ENCODE data around the gene ETS1.

The ETS1 gene

DNA sequence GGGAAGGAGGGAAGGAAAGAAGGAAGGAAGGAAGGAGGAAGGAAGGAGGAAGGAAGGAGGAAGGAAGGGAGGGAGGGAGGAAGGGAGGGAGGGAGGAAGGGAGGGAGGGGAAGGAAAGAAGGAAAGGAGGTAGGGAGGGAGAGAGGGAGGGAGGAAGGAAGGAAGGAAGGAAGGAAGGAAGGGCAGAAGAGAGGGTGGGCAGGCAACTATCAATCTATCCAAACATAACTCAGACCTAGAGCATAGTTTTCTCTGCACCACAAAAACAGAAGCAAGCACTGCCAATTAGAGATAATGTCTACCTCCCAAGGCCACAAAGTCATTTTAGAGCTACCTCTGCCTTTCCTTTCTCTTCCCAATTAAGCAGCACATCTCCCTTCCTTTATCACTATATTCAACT lies 109.1 kb downstream of the ETS1 start:
- DNase-seq: no peak

- DNase-seq: no peak
Observed at GRCh38 chr11:128477811-128478210, 109.5 kb downstream of the ETS1 start.

DNA sequence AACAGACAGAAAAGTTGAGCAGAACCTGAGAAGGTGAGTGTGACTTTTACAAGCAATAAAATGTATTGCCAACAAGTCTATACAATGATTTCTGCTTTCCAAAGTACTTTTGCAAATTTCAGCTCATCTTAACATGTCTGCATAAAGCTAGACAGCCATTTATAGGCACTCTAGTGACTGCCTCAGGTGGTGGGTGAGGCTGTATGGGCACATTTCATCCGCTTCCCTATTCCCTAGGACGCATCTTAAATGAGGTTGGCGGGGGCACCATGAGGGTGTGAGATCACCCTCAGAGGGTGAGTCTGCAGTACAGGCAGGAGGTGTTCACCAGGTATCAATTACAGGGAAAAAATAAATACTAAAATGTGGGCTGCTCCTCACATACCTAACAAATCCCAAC lies 110.1 kb downstream of the ETS1 start:
- no peak for DNase-seq

DNA sequence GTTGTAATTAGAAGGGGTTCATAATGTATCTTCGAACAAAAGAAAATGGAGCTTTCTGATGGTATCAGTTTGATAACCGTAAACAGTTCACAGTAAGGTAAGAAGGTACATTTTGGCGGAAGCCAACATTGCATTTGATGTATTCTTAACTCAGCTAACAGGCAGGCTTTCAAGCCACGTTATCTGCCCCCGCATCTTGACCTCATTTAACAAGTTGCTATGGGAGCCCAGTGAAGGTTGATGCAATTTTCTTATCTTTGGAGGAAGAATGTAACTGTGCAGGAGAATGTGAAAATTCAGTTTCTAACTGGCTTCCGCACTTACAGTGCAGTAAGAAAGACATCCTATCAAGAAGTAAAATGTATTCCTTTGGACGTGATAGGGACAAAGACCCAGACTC lies 110.6 kb downstream of the ETS1 start:
- peak; percentile 70 for DNase-seq

- DNase-seq: no peak
Observed at GRCh38 chr11:128476049-128476448, 111.3 kb downstream of the ETS1 start.

GRCh38 chr11:128474036-128474874 lies 113.1 kb downstream of the ETS1 start:
- no peak for DNase-seq

DNA sequence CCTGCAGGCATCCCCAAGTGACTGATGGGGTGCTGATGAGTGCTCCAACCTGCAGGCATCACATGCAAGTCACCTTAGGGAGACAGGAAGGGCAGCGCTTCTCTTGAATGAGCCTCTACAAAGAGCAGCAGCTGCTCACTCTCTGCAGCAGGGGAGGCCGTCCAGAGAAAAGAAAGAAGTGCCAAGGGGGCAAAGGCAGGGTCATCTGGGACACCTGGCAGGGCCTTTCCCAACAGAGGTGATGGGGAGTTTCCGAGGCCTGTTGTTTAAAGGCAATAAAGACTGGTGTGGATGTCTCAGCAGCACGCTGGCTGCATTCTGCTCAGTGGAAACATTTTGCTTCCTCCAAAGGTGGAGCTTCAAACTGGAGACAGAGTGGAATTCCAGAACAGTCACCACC lies 113.7 kb downstream of the ETS1 start:
- DNase-seq: no peak

DNA sequence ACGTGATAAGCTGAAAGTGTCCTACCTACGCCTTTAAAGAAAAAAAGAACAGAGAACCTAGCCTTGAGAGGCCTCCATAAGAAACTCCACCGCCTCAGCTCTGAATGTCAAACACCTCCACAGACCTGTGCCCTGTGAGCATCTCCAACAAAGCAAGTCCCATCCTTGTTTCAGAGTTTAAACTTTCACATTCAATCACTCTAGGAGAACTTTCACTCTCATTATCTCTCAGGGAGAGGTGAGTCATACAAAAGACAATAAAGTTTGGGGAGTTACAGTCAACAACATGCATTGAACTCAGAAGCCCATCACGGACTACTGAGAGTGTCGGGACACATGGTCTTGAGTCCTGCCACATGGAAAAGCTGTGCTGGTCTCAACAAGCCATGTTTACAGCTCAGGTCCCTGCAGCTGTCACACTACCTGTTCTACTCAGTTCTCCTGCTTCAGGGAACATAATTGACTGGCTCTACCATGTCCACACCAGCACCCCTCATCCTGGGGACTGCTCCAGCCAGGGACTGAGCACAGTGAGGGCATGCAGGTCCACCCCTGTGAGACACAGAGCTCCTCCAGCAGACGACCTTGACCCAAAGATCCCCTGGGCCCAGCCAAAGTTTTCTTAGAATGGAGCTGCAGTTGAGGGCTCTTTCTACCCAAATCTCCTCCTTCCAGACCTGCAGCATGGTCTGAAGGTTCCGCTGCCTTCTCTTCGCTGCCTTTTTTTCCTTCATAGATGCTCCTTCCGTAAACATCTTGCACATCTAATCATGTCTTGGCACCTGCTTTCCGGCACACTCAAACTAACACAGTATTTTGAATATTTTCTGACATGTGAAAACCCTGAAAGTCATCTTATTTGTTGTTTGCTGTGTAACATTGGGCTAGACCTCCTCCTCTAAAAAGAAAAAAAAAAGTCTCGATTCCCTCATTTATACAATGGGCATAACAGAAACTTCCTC lies 114.9 kb downstream of the ETS1 start:
- DNase-seq: no peak

DNA sequence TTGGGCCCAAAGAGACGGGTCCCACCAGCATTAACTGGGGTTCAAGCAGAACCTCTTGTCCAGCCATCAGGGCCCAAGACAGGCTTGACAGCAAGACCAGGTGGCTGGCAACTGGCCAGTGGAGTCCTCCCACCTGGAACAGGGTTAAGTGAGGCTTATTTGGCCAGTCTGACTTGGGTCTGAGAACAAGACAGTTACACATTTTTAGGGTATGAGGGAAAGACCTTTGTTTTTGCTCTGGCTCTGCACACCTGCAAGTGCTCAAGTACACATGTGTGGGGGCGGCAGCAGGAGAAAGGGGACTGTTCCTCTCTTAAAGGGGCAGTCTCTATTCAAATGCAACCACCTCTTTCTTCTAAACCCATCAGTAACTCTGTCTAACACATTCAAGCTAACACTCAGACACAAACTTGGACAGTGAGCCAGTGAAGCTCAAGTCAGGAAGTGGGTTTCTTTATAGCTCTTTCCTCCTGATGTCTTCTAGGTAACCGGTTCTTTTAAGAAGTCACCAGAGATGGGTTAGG lies 116.2 kb downstream of the ETS1 start:
- DNase-seq: no peak

DNA sequence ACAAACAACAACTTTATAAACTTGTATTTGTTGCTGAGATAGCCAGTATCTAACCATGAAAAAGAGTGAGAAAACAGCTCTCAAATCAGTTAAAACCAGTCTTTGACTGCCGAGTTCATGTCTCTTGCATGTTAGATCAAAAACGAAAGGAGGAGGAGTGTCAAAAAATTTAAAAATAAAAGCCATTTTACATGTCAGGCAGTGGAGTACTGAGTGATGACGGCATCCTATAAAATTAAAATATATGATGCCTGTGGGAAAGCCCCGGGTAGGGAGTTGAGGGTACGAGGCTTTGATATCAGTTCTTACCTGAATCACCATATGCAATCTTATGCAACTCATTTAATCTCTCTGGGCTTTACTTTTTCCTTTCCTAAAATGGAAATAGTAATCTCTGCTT lies 117.3 kb downstream of the ETS1 start:
- no peak for DNase-seq

- DNase-seq: no peak
Observed at GRCh38 chr11:128469220-128469619, 118.1 kb downstream of the ETS1 start.

DNA sequence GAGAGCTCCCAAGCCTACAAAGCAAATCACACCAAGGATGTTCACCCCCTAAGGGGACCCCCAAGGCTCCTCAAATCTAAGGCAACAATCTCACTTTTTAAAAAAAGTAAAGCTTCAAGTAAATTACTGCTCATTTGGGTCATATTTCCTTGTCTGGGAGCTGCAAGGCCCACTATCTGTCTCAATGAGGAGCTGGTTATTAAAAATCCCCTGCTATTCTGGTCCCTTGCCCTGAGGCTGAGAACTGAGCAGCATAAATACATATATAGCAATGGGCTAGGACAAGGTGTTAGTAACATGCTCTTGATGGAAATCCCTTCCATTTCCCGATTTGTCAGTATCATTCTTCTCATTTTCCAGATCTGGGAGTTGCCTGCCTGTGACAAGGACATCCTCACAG lies 119.2 kb downstream of the ETS1 start:
- no peak for DNase-seq

- no peak for DNase-seq
Observed at GRCh38 chr11:128467610-128468041, 119.7 kb downstream of the ETS1 start.

GRCh38 chr11:128467041-128467440 lies 120.3 kb downstream of the ETS1 start:
- no peak for DNase-seq

DNA sequence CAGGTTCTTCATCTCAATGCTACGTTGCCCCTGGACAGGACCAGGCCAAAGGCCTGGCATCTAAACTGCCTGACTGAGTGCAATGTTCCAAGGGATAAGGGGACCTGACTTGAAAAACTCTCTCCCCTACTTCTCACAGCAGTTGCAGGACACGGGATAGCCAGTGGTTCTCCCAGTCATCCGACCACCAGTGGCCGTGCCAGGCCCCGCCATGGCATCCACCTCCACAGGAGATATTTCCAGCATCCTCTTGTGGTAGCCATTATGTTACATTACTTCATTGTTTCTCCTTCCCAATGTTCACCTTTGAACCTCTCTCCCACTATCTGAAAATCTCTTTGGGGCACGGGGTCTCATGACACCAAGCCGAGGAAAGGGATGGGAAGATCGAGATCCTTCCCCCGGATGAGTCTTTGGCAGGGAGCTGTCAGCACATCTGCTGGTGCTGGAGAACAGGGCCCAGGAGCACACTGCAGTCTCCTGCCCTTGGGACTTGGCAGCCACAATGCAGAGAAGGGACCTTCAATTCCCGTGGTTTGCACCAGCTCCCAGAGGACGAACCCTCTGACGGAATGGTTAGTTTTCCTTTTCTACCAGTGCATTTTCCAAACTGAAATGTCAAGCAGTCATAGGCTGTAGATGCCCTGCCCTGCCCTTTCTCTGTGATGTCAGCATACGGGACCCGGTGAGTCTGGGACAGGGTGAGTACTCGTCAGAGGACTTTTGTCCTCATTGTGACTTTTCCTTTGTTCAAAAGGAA lies 121.2 kb downstream of the ETS1 start:
- DNase-seq: no peak

- DNase-seq: no peak
Observed at GRCh38 chr11:128465531-128465930, 121.8 kb downstream of the ETS1 start.

DNA sequence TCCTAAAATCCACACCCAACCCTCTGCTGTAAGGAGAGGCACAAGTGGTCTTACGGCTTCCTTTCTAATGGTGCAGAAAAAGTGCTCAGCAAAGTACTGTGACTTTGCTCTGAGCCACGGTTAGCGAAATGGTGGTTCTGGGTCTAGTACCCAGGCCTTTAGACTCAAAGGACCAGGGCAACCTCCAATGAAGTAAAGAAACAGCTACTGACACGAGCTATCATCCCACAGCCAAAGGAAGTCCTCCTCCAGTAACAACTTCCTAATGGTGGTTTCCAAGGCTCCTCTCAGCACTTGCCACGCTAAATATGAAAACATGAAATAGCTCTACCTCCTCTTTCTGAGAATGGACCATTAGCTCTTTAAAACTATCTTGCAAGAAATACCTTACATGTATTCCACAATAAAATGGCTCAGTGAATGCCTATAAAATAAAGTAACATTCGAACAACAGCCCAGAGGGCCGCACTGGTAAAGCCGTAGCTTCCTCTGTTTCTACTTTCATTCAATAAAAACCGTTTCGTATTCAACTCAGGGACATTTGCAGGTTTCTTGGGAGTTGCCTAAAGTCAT lies 122.4 kb downstream of the ETS1 start:
- DNase-seq: no peak

DNA sequence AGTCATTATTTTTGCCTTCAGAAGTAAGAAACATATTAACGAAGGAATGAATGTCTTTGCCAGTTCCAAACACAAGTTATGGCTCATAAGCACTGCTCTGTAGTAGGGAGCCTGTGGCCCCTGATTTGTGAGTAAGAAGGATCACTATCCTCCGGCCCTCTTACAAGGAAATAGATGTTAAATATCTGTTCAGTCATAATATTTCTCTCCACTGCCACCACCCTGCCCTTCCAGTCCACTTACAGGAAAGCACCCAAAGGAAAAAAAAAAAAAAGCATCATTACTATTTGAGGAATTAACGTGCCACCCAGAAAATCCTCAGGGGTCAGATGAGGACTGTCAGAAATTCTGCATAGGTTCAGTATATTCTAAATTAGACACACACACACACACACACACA lies 123.4 kb downstream of the ETS1 start:
- DNase-seq: no peak

GRCh38 chr11:128463371-128463829 lies 124.0 kb downstream of the ETS1 start:
- no peak for DNase-seq

DNA sequence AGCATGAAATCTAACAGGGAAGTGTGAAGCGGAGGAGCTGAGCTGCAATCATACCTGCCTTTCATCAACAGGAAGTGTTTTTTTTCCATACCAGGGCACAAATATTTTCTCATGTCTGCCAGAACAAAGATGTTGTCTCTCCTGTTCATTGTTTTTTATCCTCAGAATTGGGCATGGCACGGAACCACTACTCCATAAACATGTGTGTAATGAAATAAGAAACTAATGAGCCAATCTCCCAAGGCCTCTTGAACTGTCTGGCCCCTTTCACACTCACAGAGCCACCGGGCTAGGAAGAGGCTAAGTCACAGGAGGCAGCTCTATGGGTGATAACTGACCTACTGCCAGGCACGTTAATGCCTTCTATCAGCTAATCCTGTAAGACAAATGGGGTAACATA lies 124.4 kb downstream of the ETS1 start:
- no peak for DNase-seq

DNA sequence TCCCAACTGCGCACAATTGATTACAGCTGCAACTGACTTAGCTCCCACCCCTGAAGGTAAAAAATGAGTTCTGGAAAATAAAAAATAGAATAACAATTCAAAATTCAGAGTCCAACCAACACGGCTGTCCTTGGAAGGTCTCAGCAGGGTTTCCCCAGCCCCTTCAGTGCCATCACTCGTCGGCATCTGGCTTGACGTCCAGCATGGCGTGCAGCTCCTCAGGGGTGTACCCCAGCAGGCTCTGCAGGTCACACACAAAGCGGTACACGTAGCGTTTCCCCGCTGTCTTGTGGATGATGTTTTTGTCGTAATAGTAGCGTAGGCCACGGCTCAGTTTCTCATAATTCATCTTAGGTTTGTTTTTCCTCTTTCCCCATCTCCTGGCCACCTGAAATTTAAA lies 125.2 kb downstream of the ETS1 start:
- DNase-seq: no peak

- no peak for DNase-seq
Observed at GRCh38 chr11:128458321-128458720, 129.0 kb downstream of the ETS1 start.

All from activated CD4-positive, alpha-beta T cell treated with anti-CD3 and anti-CD28 coated beads, Interleukin-2, amount 50 U/mL, for 1 hour (primary cell).